ENCODE results near the gene FCSK. TPM values are rescaled to one million over a fixed set of nuclear protein-coding genes. Genes with fewer than 3 reads are reported as not detected.

The FCSK gene
- total RNA-seq, 6 experiments from 2014 or later = 10.9 to 16.7 (median 13.4) TPM

DNA sequence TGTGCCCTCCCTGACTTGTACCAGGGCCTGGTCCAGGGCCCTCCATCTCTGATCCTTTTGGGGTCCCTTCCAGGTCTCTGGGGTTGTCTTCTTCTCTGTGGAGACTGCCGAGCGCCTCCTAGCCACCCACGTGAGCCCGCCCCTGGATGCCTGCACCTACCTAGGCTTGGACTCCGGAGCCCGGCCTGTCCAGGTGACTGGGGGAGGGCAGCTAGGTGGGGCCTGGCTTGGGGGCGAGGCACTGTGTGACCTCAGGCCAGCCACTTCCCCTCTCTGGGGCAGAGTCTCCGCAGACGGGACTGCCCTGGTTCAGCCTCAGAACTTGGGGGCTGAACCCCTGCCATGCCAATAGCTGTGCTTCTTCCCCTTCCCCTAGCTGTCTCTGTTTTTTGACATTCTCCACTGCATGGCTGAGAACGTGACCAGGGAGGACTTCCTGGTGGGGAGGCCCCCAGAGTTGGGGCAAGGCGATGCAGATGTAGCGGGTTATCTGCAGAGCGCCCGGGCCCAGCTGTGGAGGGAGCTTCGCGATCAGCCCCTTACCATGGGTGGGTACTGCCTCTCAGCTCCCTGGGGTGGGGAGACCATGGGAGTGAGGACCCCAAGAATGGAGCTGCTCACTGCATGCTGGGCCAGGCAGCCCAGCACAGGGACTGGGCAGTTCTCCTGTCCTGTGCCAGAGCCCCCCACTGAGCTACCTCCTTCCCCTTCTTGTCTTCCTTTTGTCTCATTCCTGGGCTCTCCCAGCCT, 14.6 kb downstream of the FCSK start:
- Histone ChIP-seq H3K4me1 (no peaks in the 10 kb centered on the region), H3K27me3 (no peaks in the 10 kb centered on the region), H3K9me3 (no peaks in the 10 kb centered on the region), H3K27ac (no peak overlapping the region), H3K4me3 (no peak overlapping the region), H3K36me3 (peaks cover 0 to 16% (median 2%) of the 10 kb centered on the region in 4 donors)
- WGBS (ENCODE audit: insufficient coverage, low coverage, low lambda C conversion rate, missing lambda C conversion rate) = 87% methylated on average over 4 of the region's 16 CpGs
- ATAC-seq (no peak), DNase-seq (no peak)
- intact Hi-C loops (cut with DNase I) = loop anchor here in 1 of 2 donors (5.0 kb wide), 1 partner anchor 77 kb away; no protein-coding TSS in a partner anchor
- TF ChIP-seq, protein P1, sequence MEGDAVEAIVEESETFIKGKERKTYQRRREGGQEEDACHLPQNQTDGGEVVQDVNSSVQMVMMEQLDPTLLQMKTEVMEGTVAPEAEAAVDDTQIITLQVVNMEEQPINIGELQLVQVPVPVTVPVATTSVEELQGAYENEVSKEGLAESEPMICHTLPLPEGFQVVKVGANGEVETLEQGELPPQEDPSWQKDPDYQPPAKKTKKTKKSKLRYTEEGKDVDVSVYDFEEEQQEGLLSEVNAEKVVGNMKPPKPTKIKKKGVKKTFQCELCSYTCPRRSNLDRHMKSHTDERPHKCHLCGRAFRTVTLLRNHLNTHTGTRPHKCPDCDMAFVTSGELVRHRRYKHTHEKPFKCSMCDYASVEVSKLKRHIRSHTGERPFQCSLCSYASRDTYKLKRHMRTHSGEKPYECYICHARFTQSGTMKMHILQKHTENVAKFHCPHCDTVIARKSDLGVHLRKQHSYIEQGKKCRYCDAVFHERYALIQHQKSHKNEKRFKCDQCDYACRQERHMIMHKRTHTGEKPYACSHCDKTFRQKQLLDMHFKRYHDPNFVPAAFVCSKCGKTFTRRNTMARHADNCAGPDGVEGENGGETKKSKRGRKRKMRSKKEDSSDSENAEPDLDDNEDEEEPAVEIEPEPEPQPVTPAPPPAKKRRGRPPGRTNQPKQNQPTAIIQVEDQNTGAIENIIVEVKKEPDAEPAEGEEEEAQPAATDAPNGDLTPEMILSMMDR (IDR thresholded peaks at IDR 0.05) = no peak

DNA sequence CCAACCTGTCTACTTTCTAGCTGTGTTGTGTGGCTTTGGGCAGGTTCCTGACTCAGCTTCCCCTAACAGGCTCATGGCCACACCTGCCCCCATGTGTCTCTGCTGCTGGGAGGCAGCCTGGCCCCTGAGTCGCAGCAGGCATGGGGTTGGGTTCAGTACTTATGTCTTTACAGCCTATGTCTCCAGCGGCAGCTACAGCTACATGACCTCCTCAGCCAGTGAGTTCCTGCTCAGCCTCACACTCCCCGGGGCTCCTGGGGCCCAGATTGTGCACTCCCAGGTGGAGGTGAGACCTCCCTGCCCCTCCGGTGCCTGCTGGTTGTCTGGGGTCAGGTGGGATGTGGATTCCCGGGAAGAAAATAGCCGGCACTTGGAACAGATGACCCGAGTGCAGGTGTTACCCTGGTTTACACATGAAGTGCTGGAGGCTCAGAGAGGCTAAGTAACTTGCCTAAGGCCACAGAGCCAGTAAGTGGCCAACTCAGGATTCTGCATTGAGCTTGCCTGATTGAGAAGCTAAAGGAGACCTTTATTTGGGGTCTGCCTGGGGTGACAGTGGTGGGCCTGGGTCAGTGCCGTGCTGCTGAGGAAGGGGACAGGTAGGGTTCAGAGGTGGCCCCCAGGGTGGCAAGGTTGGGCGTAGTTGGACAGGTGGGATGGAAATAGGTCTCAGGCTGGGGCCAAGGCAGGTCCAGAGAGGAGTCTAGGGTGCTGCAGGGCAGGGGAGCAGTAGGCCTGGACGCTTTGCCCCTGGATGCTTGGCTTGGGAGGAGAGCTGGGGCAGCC, 15.9 kb downstream of the FCSK start:
- H3K4me1 ChIP-seq = no peaks in the 10 kb centered on the region
- H3K4me3 ChIP-seq = no peak overlapping the region
- DNase-seq (peak in 1 of 3 donors; percentile 41), ATAC-seq (no peak)
- H3K36me3 ChIP-seq = peaks cover 0 to 10% (median 0%) of the 10 kb centered on the region in 4 donors
- intact Hi-C loops (cut with DNase I) = loop anchor here in 1 of 2 donors (5.0 kb wide), 1 partner anchor 78 kb away; no protein-coding TSS in a partner anchor
- no peaks in the 10 kb centered on the region for H3K27me3 ChIP-seq
- no peaks in the 10 kb centered on the region for H3K9me3 ChIP-seq
- H3K27ac ChIP-seq = no peak overlapping the region
- TF ChIP-seq, protein P1 (IDR thresholded peaks at IDR 0.05) = no peak
- TF ChIP-seq POLR2A (IDR thresholded peaks at IDR 0.05) = no peak
- 91% methylated on average over 4 of the region's 10 CpGs for WGBS (ENCODE audit: insufficient coverage, low coverage, low lambda C conversion rate, missing lambda C conversion rate)

DNA sequence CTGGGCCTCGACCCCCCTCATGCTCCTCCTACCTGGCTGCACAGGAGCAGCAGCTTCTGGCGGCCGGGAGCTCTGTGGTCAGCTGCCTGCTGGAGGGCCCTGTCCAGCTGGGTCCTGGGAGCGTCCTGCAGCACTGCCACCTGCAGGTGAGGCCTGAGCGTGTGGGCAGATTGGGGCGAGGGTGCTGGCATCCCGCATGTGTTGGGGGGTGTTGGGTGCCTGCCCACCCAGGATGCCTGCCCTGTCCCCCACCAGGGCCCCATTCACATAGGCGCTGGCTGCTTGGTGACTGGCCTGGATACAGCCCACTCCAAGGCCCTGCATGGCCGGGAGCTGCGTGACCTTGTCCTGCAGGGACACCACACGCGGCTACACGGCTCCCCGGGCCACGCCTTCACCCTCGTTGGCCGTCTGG, 16.5 kb downstream of the FCSK start:
- intact Hi-C loops (cut with DNase I) = loop anchor here in 1 of 2 donors (5.0 kb wide), 1 partner anchor 79 kb away; no protein-coding TSS in a partner anchor
- Histone ChIP-seq H3K4me3 (no peak overlapping the region), H3K4me1 (no peaks in the 10 kb centered on the region), H3K9me3 (no peaks in the 10 kb centered on the region), H3K36me3 (peaks cover 0 to 10% (median 0%) of the 10 kb centered on the region in 4 donors), H3K27ac (no peak overlapping the region), H3K27me3 (no peaks in the 10 kb centered on the region)
- no peak for TF ChIP-seq POLR2A (IDR thresholded peaks at IDR 0.05)
- TF ChIP-seq, protein P1 (IDR thresholded peaks at IDR 0.05) = peak; percentile 50 to 63 (median 54)
- ATAC-seq (peak; percentile 79 to 91 (median 86)), DNase-seq (peak; percentile 66 to 80 (median 68))
- WGBS (ENCODE audit: insufficient coverage, low coverage, low lambda C conversion rate, missing lambda C conversion rate) = no CpG with 5 or more reads among the region's 17 CpGs

DNA sequence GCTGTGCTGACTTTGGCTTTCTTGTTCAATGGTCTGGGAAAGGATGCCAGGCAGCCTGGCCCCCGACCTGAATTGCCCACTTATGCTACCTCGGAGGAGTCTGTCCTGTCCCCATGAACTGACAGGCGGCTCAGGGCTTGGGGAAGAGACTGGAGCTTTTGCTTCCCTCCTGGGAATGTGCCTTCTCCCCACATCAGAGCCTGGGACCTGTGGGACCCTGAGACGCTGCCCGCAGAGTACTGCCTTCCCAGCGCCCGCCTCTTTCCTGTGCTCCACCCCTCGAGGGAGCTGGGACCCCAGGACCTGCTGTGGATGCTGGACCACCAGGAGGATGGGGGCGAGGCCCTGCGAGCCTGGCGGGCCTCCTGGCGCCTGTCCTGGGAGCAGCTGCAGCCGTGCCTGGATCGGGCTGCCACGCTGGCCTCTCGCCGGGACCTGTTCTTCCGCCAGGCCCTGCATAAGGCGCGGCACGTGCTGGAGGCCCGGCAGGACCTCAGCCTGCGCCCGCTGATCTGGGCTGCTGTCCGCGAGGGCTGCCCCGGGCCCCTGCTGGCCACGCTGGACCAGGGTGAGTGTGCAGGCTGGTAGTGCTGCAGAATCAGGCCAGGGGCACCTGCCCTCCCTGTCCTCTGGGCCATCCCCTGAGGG, 18.5 kb downstream of the FCSK start:
- no CpG with 5 or more reads among the region's 28 CpGs for WGBS (ENCODE audit: insufficient coverage, low coverage, low lambda C conversion rate, missing lambda C conversion rate)
- no peaks in the 10 kb centered on the region for H3K4me1 ChIP-seq
- no peaks in the 10 kb centered on the region for H3K27me3 ChIP-seq
- TF ChIP-seq, protein P1 (IDR thresholded peaks at IDR 0.05) = no peak
- TF ChIP-seq POLR2A (IDR thresholded peaks at IDR 0.05) = no peak
- H3K27ac ChIP-seq = no peak overlapping the region
- ATAC-seq (no peak), DNase-seq (no peak)
- H3K9me3 ChIP-seq = no peaks in the 10 kb centered on the region
- intact Hi-C loops (cut with DNase I) = loop anchor here in 1 of 2 donors (5.0 kb wide), 1 partner anchor 81 kb away; no protein-coding TSS in a partner anchor
- H3K4me3 ChIP-seq = no peak overlapping the region
- H3K36me3 ChIP-seq = peaks cover 0 to 21% (median 0%) of the 10 kb centered on the region in 4 donors
